ENCODE measurements around the gene BRF1. TPM values are rescaled to one million over a fixed set of nuclear protein-coding genes. Genes with fewer than 3 reads are reported as not detected.

Gene BRF1
- total and polyA plus RNA-seq, 2 donors, result 14.7 to 29.8 TPM

GRCh38 chr14:105210266-105211025 lies 90.4 kb downstream of the BRF1 start:
- Histone ChIP-seq H3K27me3 (ENCODE audit: control insufficient read depth in 2 of 2, insufficient read depth in 1 of 2, low read length in 1 of 2) (no peaks in the 10 kb centered on the region), H3K4me1 (ENCODE audit: control insufficient read depth in 2 of 2, insufficient read depth in 2 of 2, low read length in 2 of 2) (no peaks in the 10 kb centered on the region), H3K36me3 (ENCODE audit: control insufficient read depth in 2 of 2, insufficient read depth in 2 of 2, low read length in 1 of 2) (peaks cover 6 to 29% of the 10 kb centered on the region in 2 donors), H3K9me3 (ENCODE audit: control insufficient read depth in 2 of 2, insufficient read depth in 1 of 2, low read length in 1 of 2) (no peaks in the 10 kb centered on the region), H3K4me3 (ENCODE audit: low read length in 2 of 2) (no peak overlapping the region), H3K27ac (ENCODE audit: low read depth in 1 of 2, low read length in 1 of 2) (no peak overlapping the region)
- 96% methylated on average over 30 of the region's 30 CpGs for WGBS
- no peak for DNase-seq (ENCODE audit: low read depth in 6 of 9, low spot score in 9 of 9)

DNA sequence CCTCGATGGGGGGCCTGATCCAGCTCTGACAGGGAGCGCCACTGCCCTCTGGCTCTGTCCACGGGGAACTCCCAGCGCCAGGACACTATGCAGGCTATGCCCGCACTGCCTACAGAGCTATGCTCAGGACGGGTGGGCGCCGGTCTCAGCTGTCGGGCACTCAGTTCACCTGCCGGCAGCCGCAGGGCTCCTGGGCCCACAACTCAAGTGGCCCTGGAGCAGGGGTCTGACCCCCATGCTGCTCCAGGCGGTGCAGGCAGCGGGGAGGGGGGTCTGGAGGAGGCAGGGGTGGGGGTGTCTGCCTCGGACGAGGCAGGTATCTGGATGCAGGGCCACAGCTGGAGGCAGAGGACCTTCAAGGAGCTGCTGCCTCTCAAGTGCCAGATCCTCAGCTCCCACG lies 91.2 kb downstream of the BRF1 start:
- DNase-seq (ENCODE audit: low read depth in 6 of 9, low spot score in 9 of 9), result no peak

GRCh38 chr14:105209091-105209490 lies 91.7 kb downstream of the BRF1 start:
- no peaks in the 10 kb centered on the region for H3K4me1 ChIP-seq (ENCODE audit: control insufficient read depth in 2 of 2, insufficient read depth in 2 of 2, low read length in 2 of 2)
- H3K27ac ChIP-seq (ENCODE audit: low read depth in 1 of 2, low read length in 1 of 2), result no peak overlapping the region
- H3K27me3 ChIP-seq (ENCODE audit: control insufficient read depth in 2 of 2, insufficient read depth in 1 of 2, low read length in 1 of 2), result peaks cover 0 to 5% of the 10 kb centered on the region in 2 donors
- H3K4me3 ChIP-seq (ENCODE audit: low read length in 2 of 2), result no peak overlapping the region
- H3K9me3 ChIP-seq (ENCODE audit: control insufficient read depth in 2 of 2, insufficient read depth in 1 of 2, low read length in 1 of 2), result no peaks in the 10 kb centered on the region
- WGBS, result 97% methylated on average over 8 of the region's 8 CpGs
- peaks cover 6 to 29% of the 10 kb centered on the region in 2 donors for H3K36me3 ChIP-seq (ENCODE audit: control insufficient read depth in 2 of 2, insufficient read depth in 2 of 2, low read length in 1 of 2)
- no peak for DNase-seq (ENCODE audit: low read depth in 6 of 9, low spot score in 9 of 9)

More for the DNA sequence above, 91.2 kb downstream of the BRF1 start:
- 93% methylated on average over 16 of the region's 16 CpGs for WGBS
- Histone ChIP-seq H3K36me3 (ENCODE audit: control insufficient read depth in 2 of 2, insufficient read depth in 2 of 2, low read length in 1 of 2) (peaks cover 6 to 29% of the 10 kb centered on the region in 2 donors), H3K4me1 (ENCODE audit: control insufficient read depth in 2 of 2, insufficient read depth in 2 of 2, low read length in 2 of 2) (no peaks in the 10 kb centered on the region), H3K27me3 (ENCODE audit: control insufficient read depth in 2 of 2, insufficient read depth in 1 of 2, low read length in 1 of 2) (peaks cover 0 to 1% of the 10 kb centered on the region in 2 donors), H3K9me3 (ENCODE audit: control insufficient read depth in 2 of 2, insufficient read depth in 1 of 2, low read length in 1 of 2) (no peaks in the 10 kb centered on the region), H3K4me3 (ENCODE audit: low read length in 2 of 2) (no peak overlapping the region), H3K27ac (ENCODE audit: low read depth in 1 of 2, low read length in 1 of 2) (no peak overlapping the region)

DNA sequence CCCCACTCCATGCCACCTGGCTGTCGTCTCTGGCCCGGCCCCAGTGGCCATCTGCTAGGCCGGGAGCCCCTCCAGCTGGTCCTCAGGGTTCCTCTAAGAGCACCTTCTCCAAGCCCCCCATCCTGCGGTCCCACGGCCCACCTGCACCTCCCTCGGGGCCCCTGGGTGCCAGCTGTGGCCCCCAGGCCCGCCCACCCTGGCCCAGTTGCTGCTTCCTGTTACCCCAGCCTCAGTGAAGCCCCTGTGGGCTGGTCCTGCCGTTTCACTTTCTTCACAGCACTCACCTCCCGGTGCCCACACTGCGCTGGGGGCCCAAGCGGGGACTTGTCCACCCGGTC lies 92.1 kb downstream of the BRF1 start:
- 93% methylated on average over 12 of the region's 12 CpGs for WGBS
- Histone ChIP-seq H3K4me3 (ENCODE audit: low read length in 2 of 2) (no peak overlapping the region), H3K27me3 (ENCODE audit: control insufficient read depth in 2 of 2, insufficient read depth in 1 of 2, low read length in 1 of 2) (peaks cover 0 to 9% of the 10 kb centered on the region in 2 donors), H3K36me3 (ENCODE audit: control insufficient read depth in 2 of 2, insufficient read depth in 2 of 2, low read length in 1 of 2) (peaks cover 6 to 25% of the 10 kb centered on the region in 2 donors), H3K9me3 (ENCODE audit: control insufficient read depth in 2 of 2, insufficient read depth in 1 of 2, low read length in 1 of 2) (no peaks in the 10 kb centered on the region), H3K27ac (ENCODE audit: low read depth in 1 of 2, low read length in 1 of 2) (no peak overlapping the region), H3K4me1 (ENCODE audit: control insufficient read depth in 2 of 2, insufficient read depth in 2 of 2, low read length in 2 of 2) (no peaks in the 10 kb centered on the region)
- DNase-seq (ENCODE audit: low read depth in 6 of 9, low spot score in 9 of 9), result no peak

DNA sequence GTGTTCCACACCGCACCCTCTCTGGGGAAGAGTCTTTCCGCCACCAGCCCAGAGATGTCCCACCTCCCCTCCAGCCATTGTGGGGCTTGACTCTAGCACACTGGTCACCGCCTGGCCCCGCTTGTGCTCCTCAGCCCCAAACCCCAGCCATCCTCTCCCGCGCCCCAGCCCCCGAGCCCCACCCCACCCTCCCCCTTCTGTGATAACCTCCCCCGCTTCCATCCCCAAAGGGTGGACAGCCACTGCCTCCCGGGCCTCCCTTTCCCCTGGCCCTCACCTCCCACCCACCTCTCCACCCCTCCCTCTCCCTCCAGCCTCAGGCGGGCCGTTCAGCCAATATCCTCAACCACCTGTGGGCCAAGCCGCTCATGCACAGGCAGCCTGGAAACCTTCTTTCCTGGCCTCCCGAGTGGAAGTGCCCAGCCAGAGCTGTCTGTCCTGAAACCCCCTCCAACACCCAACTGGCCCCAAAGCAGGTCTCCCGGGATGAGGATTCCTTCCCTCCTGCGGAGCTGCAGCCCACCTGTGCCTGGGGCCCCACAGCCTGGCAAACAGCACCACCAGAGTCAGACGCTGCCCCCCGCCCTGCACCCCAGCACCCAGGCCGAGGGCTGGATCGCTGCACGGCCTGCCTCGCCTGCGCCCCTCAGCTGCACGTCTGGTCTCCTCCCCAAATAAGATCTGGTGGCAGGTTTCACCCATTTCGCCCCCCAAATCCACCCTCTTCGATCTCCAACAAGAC lies 92.6 kb downstream of the BRF1 start:
- H3K27me3 ChIP-seq (ENCODE audit: control insufficient read depth in 2 of 2, insufficient read depth in 1 of 2, low read length in 1 of 2), result peaks cover 0 to 13% of the 10 kb centered on the region in 2 donors
- H3K9me3 ChIP-seq (ENCODE audit: control insufficient read depth in 2 of 2, insufficient read depth in 1 of 2, low read length in 1 of 2), result no peaks in the 10 kb centered on the region
- H3K4me1 ChIP-seq (ENCODE audit: control insufficient read depth in 2 of 2, insufficient read depth in 2 of 2, low read length in 2 of 2), result peaks cover 0 to 1% of the 10 kb centered on the region in 2 donors
- no peak overlapping the region for H3K4me3 ChIP-seq (ENCODE audit: low read length in 2 of 2)
- H3K36me3 ChIP-seq (ENCODE audit: control insufficient read depth in 2 of 2, insufficient read depth in 2 of 2, low read length in 1 of 2), result peaks cover 6 to 23% of the 10 kb centered on the region in 2 donors
- DNase-seq (ENCODE audit: low read depth in 6 of 9, low spot score in 9 of 9), result no peak
- H3K27ac ChIP-seq (ENCODE audit: low read depth in 1 of 2, low read length in 1 of 2), result no peak overlapping the region
- 96% methylated on average over 25 of the region's 25 CpGs for WGBS

- no peaks in the 10 kb centered on the region for H3K9me3 ChIP-seq (ENCODE audit: control insufficient read depth in 2 of 2, insufficient read depth in 1 of 2, low read length in 1 of 2)
- H3K36me3 ChIP-seq (ENCODE audit: control insufficient read depth in 2 of 2, insufficient read depth in 2 of 2, low read length in 1 of 2), result peaks cover 4 to 19% of the 10 kb centered on the region in 2 donors
- no peak for DNase-seq (ENCODE audit: low read depth in 6 of 9, low spot score in 9 of 9)
- H3K27me3 ChIP-seq (ENCODE audit: control insufficient read depth in 2 of 2, insufficient read depth in 1 of 2, low read length in 1 of 2), result peaks cover 4 to 20% of the 10 kb centered on the region in 2 donors
- no peak overlapping the region for H3K4me3 ChIP-seq (ENCODE audit: low read length in 2 of 2)
- WGBS, result 94% methylated on average over 13 of the region's 13 CpGs
- H3K4me1 ChIP-seq (ENCODE audit: control insufficient read depth in 2 of 2, insufficient read depth in 2 of 2, low read length in 2 of 2), result peaks cover 0 to 3% of the 10 kb centered on the region in 2 donors
- H3K27ac ChIP-seq (ENCODE audit: low read depth in 1 of 2, low read length in 1 of 2), result no peak overlapping the region
These were observed 93.3 kb downstream of the BRF1 start for GRCh38 chr14:105207460-105207901.

- no peak for DNase-seq (ENCODE audit: low read depth in 6 of 9, low spot score in 9 of 9)
- Histone ChIP-seq H3K27me3 (ENCODE audit: control insufficient read depth in 2 of 2, insufficient read depth in 1 of 2, low read length in 1 of 2) (peaks cover 9 to 26% of the 10 kb centered on the region in 2 donors), H3K27ac (ENCODE audit: low read depth in 1 of 2, low read length in 1 of 2) (no peak overlapping the region), H3K36me3 (ENCODE audit: control insufficient read depth in 2 of 2, insufficient read depth in 2 of 2, low read length in 1 of 2) (peaks cover 4 to 19% of the 10 kb centered on the region in 2 donors), H3K4me3 (ENCODE audit: low read length in 2 of 2) (no peak overlapping the region), H3K9me3 (ENCODE audit: control insufficient read depth in 2 of 2, insufficient read depth in 1 of 2, low read length in 1 of 2) (no peaks in the 10 kb centered on the region), H3K4me1 (ENCODE audit: control insufficient read depth in 2 of 2, insufficient read depth in 2 of 2, low read length in 2 of 2) (peaks cover 0 to 6% of the 10 kb centered on the region in 2 donors)
- 85% methylated on average over 5 of the region's 5 CpGs for WGBS
These were observed 93.9 kb downstream of the BRF1 start for GRCh38 chr14:105206873-105207272.

DNA sequence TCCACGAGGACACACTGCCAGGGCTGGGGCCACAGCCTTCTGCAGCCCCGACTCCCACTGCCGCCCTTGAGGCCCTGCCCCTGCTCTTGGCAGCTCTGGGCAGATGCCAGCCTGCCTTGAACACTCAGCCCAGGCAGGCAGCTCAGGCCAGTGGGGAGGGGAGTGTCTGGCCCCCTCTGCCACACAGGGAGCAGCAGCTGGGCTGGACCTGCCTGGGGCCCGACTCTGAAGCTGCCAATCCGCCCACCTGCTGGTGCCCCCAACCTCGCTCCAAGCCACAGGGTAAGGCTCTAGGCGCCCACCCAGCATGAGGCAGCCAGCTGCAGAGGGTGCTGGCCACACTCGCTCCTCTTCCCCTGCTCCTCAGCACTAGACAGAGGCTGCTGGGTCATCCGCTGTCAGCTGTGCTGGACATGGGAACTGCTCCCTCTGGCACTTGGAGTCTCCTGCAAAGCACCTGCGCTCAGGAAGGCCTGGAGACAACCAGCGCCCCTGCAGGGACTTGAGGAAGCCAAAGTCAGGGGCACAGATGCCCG lies 95.1 kb downstream of the BRF1 start:
- Histone ChIP-seq H3K36me3 (ENCODE audit: control insufficient read depth in 2 of 2, insufficient read depth in 2 of 2, low read length in 1 of 2) (peaks cover 4 to 14% of the 10 kb centered on the region in 2 donors), H3K9me3 (ENCODE audit: control insufficient read depth in 2 of 2, insufficient read depth in 1 of 2, low read length in 1 of 2) (no peaks in the 10 kb centered on the region), H3K27me3 (ENCODE audit: control insufficient read depth in 2 of 2, insufficient read depth in 1 of 2, low read length in 1 of 2) (peaks cover 17 to 37% of the 10 kb centered on the region in 2 donors), H3K4me1 (ENCODE audit: control insufficient read depth in 2 of 2, insufficient read depth in 2 of 2, low read length in 2 of 2) (peaks cover 0 to 14% of the 10 kb centered on the region in 2 donors), H3K27ac (ENCODE audit: low read depth in 1 of 2, low read length in 1 of 2) (no peak overlapping the region), H3K4me3 (ENCODE audit: low read length in 2 of 2) (no peak overlapping the region)
- DNase-seq (ENCODE audit: low read depth in 6 of 9, low spot score in 9 of 9), result no peak
- 64% methylated on average over 12 of the region's 12 CpGs for WGBS

All from thymus (tissue), 11 donors.